GM23338 (cell line): ENCODE measurements around the gene USP30.

Source experiments
- JUNB ChIP-seq: IDR thresholded peaks from one replicate; pipeline ENCODE4 v1.6.1; 2016; ENCODE audit warnings: antibody characterized with exemption; ENCODE audit not compliant: unreplicated experiment
- POLR2AphosphoS5 ChIP-seq: IDR thresholded peaks from 2 replicates; pipeline ENCODE4 v1.6.1; 2016; ENCODE audit warnings: antibody characterized with exemption, low read depth

DNA sequence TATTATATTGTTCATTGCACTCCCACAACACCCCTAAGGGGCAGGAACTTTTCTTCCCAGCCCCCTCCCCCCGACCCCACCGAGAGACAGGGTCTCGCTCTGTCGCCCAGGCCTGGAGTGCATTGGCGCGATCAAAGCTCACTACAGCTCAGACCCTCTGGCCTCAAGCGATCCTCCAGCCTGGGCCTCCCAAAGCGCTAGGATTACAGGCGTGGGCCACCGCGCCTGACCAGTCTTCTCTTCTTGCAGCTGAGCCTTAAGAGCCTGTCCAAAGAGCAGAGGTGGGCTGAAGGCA, 44.7 kb downstream of the USP30 start:
- TF ChIP-seq POLR2AphosphoS5 = no peak
- TF ChIP-seq JUNB = no peak
